Measurements from ENCODE around the gene BCAR1. TPM values are rescaled to one million over a fixed set of nuclear protein-coding genes. Genes with fewer than 3 reads are reported as not detected.

The BCAR1 gene
- polyA plus RNA-seq, 1 donor from 2014 or later: 39.1 TPM

GRCh38 chr16:75202069-75202590 lies 49.3 kb downstream of the BCAR1 start:
- no peak for TF ChIP-seq EP300 (conservative IDR thresholded peaks at IDR 0.05; ENCODE audit: poor library complexity, severe bottlenecking)

GRCh38 chr16:75198135-75198600 lies 53.3 kb downstream of the BCAR1 start:
- H3K9ac ChIP-seq (ENCODE audit: low read length): no peak overlapping the region
- H3K4me3 ChIP-seq (ENCODE audit: low read length): no peak overlapping the region
- H3K27ac ChIP-seq (ENCODE audit: low read length): no peak overlapping the region
- H3F3A ChIP-seq (ENCODE audit: insufficient read depth, low read length, poor library complexity, severe bottlenecking): no peaks in the 10 kb centered on the region
- H3K27me3 ChIP-seq (ENCODE audit: insufficient read depth, low read depth, low read length): no peaks in the 10 kb centered on the region
- no peaks in the 10 kb centered on the region for H3K9me2 ChIP-seq (ENCODE audit: insufficient read depth, low read length)
- H2AFZ ChIP-seq (ENCODE audit: low read depth, low read length): no peak overlapping the region
- no peaks in the 10 kb centered on the region for H4K20me1 ChIP-seq (ENCODE audit: insufficient read depth)
- H3K79me2 ChIP-seq (replicated peaks; ENCODE audit: insufficient read depth, low read length): no peaks in the 10 kb centered on the region
- H3K4me2 ChIP-seq (ENCODE audit: low read length): no peak overlapping the region
- H3K36me3 ChIP-seq (ENCODE audit: insufficient read depth, low read length): no peaks in the 10 kb centered on the region
- no peak for TF ChIP-seq EP300 (conservative IDR thresholded peaks at IDR 0.05; ENCODE audit: poor library complexity, severe bottlenecking)
- TF ChIP-seq POLR2AphosphoS5 (IDR thresholded peaks at IDR 0.05): no peak
- TF ChIP-seq TAF1 (IDR thresholded peaks at IDR 0.05; ENCODE audit: low read depth): no peak
- TF ChIP-seq MXI1 (conservative IDR thresholded peaks at IDR 0.05; ENCODE audit: poor library complexity, severe bottlenecking): no peak
- TF ChIP-seq RAD21 (conservative IDR thresholded peaks at IDR 0.05): no peak
- no peak for TF ChIP-seq SMC3 (conservative IDR thresholded peaks at IDR 0.05; ENCODE audit: poor library complexity)
- TF ChIP-seq CTCF (IDR thresholded peaks at IDR 0.05; ENCODE audit: poor library complexity, severe bottlenecking): no peak
- no peak for TF ChIP-seq REST (IDR thresholded peaks at IDR 0.05; ENCODE audit: borderline replicate concordance)
- no peaks in the 10 kb centered on the region for H3K9me3 ChIP-seq (ENCODE audit: low read length)

More at GRCh38 chr16:75202069-75202590, 49.3 kb downstream of the BCAR1 start:
- H3K9me3 ChIP-seq (ENCODE audit: low read length): no peaks in the 10 kb centered on the region
- H3K27ac ChIP-seq (ENCODE audit: low read length): no peak overlapping the region
- no peaks in the 10 kb centered on the region for H3K9me2 ChIP-seq (ENCODE audit: insufficient read depth, low read length)
- no peaks in the 10 kb centered on the region for H3K27me3 ChIP-seq (ENCODE audit: insufficient read depth, low read depth, low read length)
- H2AFZ ChIP-seq (ENCODE audit: low read depth, low read length): no peak overlapping the region
- H3K36me3 ChIP-seq (ENCODE audit: insufficient read depth, low read length): no peaks in the 10 kb centered on the region
- no peak overlapping the region for H3K9ac ChIP-seq (ENCODE audit: low read length)
- H4K20me1 ChIP-seq (ENCODE audit: insufficient read depth): no peaks in the 10 kb centered on the region
- no peaks in the 10 kb centered on the region for H3K79me2 ChIP-seq (replicated peaks; ENCODE audit: insufficient read depth, low read length)
- no peak overlapping the region for H3K4me2 ChIP-seq (ENCODE audit: low read length)
- H3F3A ChIP-seq (ENCODE audit: insufficient read depth, low read length, poor library complexity, severe bottlenecking): no peaks in the 10 kb centered on the region
- no peak overlapping the region for H3K4me3 ChIP-seq (ENCODE audit: low read length)

GRCh38 chr16:75197522-75198134 lies 53.8 kb downstream of the BCAR1 start:
- Histone ChIP-seq H3K9ac (ENCODE audit: low read length) (no peak overlapping the region), H3K4me3 (ENCODE audit: low read length) (no peak overlapping the region), H3F3A (ENCODE audit: insufficient read depth, low read length, poor library complexity, severe bottlenecking) (no peaks in the 10 kb centered on the region), H3K4me2 (ENCODE audit: low read length) (no peak overlapping the region), H3K27ac (ENCODE audit: low read length) (no peak overlapping the region), H3K36me3 (ENCODE audit: insufficient read depth, low read length) (no peaks in the 10 kb centered on the region), H3K27me3 (ENCODE audit: insufficient read depth, low read depth, low read length) (no peaks in the 10 kb centered on the region), H3K79me2 (replicated peaks; ENCODE audit: insufficient read depth, low read length) (no peaks in the 10 kb centered on the region), H3K9me3 (ENCODE audit: low read length) (no peaks in the 10 kb centered on the region), H3K9me2 (ENCODE audit: insufficient read depth, low read length) (no peaks in the 10 kb centered on the region), H2AFZ (ENCODE audit: low read depth, low read length) (no peak overlapping the region), H4K20me1 (ENCODE audit: insufficient read depth) (no peaks in the 10 kb centered on the region)
- TF ChIP-seq EP300 (conservative IDR thresholded peaks at IDR 0.05; ENCODE audit: poor library complexity, severe bottlenecking) (no peak), MXI1 (conservative IDR thresholded peaks at IDR 0.05; ENCODE audit: poor library complexity, severe bottlenecking) (no peak), RAD21 (conservative IDR thresholded peaks at IDR 0.05) (no peak)

All from neural cell (in vitro differentiated cells).